Measurements from ENCODE around the gene TRAF1. TPM values are rescaled to one million over a fixed set of nuclear protein-coding genes. Genes with fewer than 3 reads are reported as not detected.

The TRAF1 gene
- total RNA-seq, 1 experiment from 2014 or later: 1.8 TPM

DNA sequence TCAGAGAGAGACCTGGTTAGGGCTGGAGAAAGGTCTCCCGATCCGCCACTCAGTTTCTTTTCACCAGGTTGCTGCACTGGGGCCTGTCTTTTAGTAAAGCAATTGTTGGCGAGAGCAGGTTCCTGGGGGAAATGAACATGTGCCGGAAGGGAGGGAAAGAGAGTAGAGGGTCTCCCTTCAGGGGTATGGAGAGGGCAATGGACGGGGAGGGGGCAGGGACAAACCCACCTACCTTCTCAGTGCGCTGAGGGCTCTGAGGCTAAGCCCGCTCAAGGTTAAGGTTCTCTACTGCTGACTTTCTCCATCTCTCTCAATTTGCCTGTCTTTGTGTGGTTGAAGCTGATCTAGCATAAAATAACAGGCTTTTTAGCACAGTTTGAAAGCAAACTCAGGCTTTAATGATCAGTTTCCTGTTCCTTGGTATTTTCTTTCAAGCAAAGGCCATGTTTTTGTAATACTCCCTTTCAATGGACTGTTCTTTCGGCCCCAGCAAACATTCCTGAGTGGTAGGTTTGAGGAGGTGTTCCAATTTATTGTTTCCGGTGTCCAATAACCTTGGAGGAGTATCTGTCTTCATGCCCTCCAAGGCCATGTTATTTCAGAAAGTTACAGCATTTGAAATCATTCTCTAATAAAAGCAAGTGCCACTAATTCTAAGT lies 25.5 kb upstream of the TRAF1 start:
- Mint-ChIP-seq H3K27ac (no peak overlapping the region), H3K9me3 (no peaks in the 10 kb centered on the region), H3K4me1 (peaks cover 9% of the 10 kb centered on the region), H3K36me3 (no peaks in the 10 kb centered on the region), H3K27me3 (ENCODE audit: low read depth) (no peaks in the 10 kb centered on the region), H3K4me3 (no peak overlapping the region)
- TF ChIP-seq ZNF423 (CRISPR knock-in tag; IDR thresholded peaks at IDR 0.05) (no peak), SOX15 (CRISPR knock-in tag; IDR thresholded peaks at IDR 0.05) (no peak), OVOL2 (CRISPR knock-in tag; IDR thresholded peaks at IDR 0.05; ENCODE audit: borderline replicate concordance) (no peak), CREB1 (CRISPR knock-in tag; IDR thresholded peaks at IDR 0.05) (no peak), SMAD3 (CRISPR knock-in tag; IDR thresholded peaks at IDR 0.05; ENCODE audit: borderline replicate concordance) (no peak), NFYB (CRISPR knock-in tag; conservative IDR thresholded peaks at IDR 0.05; ENCODE audit: low read depth) (no peak), ESRRA (CRISPR knock-in tag; IDR thresholded peaks at IDR 0.05; ENCODE audit: borderline replicate concordance) (no peak), JUN (CRISPR knock-in tag; IDR thresholded peaks at IDR 0.05) (no peak), RORB (CRISPR knock-in tag; IDR thresholded peaks at IDR 0.05) (no peak), ZNF219 (CRISPR knock-in tag; IDR thresholded peaks at IDR 0.05; ENCODE audit: borderline replicate concordance) (no peak)
- TF ChIP-seq, protein P1, sequence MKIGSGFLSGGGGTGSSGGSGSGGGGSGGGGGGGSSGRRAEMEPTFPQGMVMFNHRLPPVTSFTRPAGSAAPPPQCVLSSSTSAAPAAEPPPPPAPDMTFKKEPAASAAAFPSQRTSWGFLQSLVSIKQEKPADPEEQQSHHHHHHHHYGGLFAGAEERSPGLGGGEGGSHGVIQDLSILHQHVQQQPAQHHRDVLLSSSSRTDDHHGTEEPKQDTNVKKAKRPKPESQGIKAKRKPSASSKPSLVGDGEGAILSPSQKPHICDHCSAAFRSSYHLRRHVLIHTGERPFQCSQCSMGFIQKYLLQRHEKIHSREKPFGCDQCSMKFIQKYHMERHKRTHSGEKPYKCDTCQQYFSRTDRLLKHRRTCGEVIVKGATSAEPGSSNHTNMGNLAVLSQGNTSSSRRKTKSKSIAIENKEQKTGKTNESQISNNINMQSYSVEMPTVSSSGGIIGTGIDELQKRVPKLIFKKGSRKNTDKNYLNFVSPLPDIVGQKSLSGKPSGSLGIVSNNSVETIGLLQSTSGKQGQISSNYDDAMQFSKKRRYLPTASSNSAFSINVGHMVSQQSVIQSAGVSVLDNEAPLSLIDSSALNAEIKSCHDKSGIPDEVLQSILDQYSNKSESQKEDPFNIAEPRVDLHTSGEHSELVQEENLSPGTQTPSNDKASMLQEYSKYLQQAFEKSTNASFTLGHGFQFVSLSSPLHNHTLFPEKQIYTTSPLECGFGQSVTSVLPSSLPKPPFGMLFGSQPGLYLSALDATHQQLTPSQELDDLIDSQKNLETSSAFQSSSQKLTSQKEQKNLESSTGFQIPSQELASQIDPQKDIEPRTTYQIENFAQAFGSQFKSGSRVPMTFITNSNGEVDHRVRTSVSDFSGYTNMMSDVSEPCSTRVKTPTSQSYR (CRISPR knock-in tag; IDR thresholded peaks at IDR 0.05): no peak
- TF ChIP-seq, protein P2, sequence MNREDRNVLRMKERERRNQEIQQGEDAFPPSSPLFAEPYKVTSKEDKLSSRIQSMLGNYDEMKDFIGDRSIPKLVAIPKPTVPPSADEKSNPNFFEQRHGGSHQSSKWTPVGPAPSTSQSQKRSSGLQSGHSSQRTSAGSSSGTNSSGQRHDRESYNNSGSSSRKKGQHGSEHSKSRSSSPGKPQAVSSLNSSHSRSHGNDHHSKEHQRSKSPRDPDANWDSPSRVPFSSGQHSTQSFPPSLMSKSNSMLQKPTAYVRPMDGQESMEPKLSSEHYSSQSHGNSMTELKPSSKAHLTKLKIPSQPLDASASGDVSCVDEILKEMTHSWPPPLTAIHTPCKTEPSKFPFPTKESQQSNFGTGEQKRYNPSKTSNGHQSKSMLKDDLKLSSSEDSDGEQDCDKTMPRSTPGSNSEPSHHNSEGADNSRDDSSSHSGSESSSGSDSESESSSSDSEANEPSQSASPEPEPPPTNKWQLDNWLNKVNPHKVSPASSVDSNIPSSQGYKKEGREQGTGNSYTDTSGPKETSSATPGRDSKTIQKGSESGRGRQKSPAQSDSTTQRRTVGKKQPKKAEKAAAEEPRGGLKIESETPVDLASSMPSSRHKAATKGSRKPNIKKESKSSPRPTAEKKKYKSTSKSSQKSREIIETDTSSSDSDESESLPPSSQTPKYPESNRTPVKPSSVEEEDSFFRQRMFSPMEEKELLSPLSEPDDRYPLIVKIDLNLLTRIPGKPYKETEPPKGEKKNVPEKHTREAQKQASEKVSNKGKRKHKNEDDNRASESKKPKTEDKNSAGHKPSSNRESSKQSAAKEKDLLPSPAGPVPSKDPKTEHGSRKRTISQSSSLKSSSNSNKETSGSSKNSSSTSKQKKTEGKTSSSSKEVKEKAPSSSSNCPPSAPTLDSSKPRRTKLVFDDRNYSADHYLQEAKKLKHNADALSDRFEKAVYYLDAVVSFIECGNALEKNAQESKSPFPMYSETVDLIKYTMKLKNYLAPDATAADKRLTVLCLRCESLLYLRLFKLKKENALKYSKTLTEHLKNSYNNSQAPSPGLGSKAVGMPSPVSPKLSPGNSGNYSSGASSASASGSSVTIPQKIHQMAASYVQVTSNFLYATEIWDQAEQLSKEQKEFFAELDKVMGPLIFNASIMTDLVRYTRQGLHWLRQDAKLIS (CRISPR knock-in tag; IDR thresholded peaks at IDR 0.05; ENCODE audit: borderline replicate concordance): no peak
- TF ChIP-seq, protein P3, sequence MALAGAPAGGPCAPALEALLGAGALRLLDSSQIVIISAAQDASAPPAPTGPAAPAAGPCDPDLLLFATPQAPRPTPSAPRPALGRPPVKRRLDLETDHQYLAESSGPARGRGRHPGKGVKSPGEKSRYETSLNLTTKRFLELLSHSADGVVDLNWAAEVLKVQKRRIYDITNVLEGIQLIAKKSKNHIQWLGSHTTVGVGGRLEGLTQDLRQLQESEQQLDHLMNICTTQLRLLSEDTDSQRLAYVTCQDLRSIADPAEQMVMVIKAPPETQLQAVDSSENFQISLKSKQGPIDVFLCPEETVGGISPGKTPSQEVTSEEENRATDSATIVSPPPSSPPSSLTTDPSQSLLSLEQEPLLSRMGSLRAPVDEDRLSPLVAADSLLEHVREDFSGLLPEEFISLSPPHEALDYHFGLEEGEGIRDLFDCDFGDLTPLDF (CRISPR knock-in tag; IDR thresholded peaks at IDR 0.05): no peak
- TF ChIP-seq, protein P4, sequence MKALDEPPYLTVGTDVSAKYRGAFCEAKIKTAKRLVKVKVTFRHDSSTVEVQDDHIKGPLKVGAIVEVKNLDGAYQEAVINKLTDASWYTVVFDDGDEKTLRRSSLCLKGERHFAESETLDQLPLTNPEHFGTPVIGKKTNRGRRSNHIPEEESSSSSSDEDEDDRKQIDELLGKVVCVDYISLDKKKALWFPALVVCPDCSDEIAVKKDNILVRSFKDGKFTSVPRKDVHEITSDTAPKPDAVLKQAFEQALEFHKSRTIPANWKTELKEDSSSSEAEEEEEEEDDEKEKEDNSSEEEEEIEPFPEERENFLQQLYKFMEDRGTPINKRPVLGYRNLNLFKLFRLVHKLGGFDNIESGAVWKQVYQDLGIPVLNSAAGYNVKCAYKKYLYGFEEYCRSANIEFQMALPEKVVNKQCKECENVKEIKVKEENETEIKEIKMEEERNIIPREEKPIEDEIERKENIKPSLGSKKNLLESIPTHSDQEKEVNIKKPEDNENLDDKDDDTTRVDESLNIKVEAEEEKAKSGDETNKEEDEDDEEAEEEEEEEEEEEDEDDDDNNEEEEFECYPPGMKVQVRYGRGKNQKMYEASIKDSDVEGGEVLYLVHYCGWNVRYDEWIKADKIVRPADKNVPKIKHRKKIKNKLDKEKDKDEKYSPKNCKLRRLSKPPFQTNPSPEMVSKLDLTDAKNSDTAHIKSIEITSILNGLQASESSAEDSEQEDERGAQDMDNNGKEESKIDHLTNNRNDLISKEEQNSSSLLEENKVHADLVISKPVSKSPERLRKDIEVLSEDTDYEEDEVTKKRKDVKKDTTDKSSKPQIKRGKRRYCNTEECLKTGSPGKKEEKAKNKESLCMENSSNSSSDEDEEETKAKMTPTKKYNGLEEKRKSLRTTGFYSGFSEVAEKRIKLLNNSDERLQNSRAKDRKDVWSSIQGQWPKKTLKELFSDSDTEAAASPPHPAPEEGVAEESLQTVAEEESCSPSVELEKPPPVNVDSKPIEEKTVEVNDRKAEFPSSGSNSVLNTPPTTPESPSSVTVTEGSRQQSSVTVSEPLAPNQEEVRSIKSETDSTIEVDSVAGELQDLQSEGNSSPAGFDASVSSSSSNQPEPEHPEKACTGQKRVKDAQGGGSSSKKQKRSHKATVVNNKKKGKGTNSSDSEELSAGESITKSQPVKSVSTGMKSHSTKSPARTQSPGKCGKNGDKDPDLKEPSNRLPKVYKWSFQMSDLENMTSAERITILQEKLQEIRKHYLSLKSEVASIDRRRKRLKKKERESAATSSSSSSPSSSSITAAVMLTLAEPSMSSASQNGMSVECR (CRISPR knock-in tag; IDR thresholded peaks at IDR 0.05; ENCODE audit: borderline replicate concordance): no peak
- TF ChIP-seq, protein P5, sequence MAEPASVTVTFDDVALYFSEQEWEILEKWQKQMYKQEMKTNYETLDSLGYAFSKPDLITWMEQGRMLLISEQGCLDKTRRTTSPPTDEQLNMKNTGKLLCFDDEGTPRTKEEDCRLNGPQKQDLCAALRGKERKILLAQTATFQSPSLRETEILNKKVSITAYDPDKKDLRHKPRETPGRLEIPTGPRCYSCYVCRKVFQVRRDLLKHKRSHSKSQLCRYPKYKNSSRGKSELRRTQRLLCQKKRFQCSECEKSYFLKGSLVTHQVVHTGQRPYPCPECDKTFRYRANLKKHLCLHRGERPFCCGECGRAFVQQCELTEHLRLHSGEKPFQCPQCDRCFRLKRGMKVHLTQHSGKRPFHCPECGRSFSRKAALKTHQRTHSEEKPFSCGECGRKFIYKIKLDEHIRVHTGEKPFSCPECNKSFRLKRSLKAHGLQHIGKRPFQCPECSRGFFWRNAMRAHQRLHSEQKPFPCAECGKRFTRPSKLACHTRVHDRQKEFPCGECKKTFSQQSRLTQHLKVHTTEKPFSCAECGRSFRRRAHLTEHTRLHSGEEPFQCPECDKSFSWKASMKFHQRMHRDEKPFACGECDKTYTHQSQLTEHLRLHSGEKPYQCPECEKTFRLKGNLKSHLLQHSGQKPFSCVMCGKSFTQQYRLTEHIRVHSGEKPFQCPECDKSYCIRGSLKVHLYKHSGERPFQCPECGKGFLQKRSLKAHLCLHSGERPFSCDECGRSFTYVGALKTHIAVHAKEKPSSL (CRISPR knock-in tag; conservative IDR thresholded peaks at IDR 0.05): no peak
- TF ChIP-seq, protein P6, sequence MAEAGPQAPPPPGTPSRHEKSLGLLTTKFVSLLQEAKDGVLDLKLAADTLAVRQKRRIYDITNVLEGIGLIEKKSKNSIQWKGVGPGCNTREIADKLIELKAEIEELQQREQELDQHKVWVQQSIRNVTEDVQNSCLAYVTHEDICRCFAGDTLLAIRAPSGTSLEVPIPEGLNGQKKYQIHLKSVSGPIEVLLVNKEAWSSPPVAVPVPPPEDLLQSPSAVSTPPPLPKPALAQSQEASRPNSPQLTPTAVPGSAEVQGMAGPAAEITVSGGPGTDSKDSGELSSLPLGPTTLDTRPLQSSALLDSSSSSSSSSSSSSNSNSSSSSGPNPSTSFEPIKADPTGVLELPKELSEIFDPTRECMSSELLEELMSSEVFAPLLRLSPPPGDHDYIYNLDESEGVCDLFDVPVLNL (CRISPR knock-in tag; IDR thresholded peaks at IDR 0.05; ENCODE audit: borderline replicate concordance, low read depth): no peak
- TF ChIP-seq, protein P7, sequence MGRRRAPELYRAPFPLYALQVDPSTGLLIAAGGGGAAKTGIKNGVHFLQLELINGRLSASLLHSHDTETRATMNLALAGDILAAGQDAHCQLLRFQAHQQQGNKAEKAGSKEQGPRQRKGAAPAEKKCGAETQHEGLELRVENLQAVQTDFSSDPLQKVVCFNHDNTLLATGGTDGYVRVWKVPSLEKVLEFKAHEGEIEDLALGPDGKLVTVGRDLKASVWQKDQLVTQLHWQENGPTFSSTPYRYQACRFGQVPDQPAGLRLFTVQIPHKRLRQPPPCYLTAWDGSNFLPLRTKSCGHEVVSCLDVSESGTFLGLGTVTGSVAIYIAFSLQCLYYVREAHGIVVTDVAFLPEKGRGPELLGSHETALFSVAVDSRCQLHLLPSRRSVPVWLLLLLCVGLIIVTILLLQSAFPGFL (CRISPR knock-in tag; IDR thresholded peaks at IDR 0.05; ENCODE audit: borderline replicate concordance): no peak
- ATAC-seq (peak; percentile 46), DNase-seq (ENCODE audit: low spot score) (no peak)
- ChIA-PET POLR2A (no interaction called here), CTCF (interaction anchor here (1.8 kb wide), 1 partner anchor 29 kb away, joined by 5 read pairs; no protein-coding TSS in a partner anchor)

All from WTC11 (cell line).